UCSD-AML1 (cell line): Measurements from ENCODE around the gene CACNA1D.
"Not testable (repeated sequence)": the region's sequence is repeated elsewhere in the genome, so short reads cannot be mapped to it uniquely, and the experiment has no call there.

Experiments used
- DNase-seq: peaks from one replicate; lab custom pipeline; 2025; ENCODE audit not compliant: unreplicated experiment; lab: John Stamatoyannopoulos, UW

The CACNA1D gene

GRCh38 chr3:53646723-53647122 is 152.3 kb downstream of the CACNA1D start:
- DNase-seq: no peak

- no peak for DNase-seq
These were observed 155.4 kb downstream of the CACNA1D start for GRCh38 chr3:53649816-53650215.

DNA sequence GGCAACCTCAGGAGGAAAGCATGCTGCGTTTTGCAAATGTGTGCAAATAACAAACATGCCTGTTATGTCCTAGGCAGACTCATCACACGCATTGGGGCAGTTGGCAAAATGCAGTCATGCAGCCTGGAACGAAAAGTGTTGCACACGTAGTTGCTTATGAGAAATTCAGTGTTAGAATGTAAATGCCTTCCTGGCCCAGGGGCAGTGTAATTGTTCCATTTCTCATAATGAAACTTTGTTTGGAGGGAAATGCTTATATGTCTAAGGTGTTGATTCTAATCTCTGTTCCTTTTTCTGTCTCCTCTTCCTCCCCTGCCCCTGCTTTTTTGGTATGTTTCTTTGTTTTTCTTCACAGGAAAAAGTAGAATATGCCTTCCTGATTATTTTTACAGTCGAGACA is 156.0 kb downstream of the CACNA1D start:
- no peak for DNase-seq

- no peak for DNase-seq
These were observed 156.7 kb downstream of the CACNA1D start for GRCh38 chr3:53650928-53651661.

- DNase-seq: no peak
These were observed 157.5 kb downstream of the CACNA1D start for GRCh38 chr3:53651927-53652326.

- DNase-seq: no peak
These were observed 163.2 kb downstream of the CACNA1D start for GRCh38 chr3:53657651-53658050.

GRCh38 chr3:53658613-53659193 is 164.3 kb downstream of the CACNA1D start:
- no peak for DNase-seq

DNA sequence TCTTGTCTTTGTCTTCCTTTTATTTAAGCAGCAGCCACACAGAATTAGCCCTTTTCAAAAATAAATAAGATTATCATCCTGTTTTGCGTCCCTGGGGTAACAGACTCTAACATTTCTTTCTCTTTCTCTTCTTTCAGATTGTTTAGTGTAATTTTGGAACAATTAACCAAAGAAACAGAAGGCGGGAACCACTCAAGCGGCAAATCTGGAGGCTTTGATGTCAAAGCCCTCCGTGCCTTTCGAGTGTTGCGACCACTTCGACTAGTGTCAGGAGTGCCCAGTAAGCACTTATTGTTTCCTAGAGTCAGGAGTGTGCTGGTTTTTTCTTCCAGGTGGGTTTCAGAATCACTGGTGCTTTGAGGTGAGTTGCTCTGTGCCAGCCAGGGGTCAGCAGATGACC is 165.6 kb downstream of the CACNA1D start:
- DNase-seq: no peak

GRCh38 chr3:53661480-53661879 is 167.1 kb downstream of the CACNA1D start:
- DNase-seq: no peak

GRCh38 chr3:53664812-53665211 is 170.4 kb downstream of the CACNA1D start:
- not testable (repeated sequence) for DNase-seq

DNA sequence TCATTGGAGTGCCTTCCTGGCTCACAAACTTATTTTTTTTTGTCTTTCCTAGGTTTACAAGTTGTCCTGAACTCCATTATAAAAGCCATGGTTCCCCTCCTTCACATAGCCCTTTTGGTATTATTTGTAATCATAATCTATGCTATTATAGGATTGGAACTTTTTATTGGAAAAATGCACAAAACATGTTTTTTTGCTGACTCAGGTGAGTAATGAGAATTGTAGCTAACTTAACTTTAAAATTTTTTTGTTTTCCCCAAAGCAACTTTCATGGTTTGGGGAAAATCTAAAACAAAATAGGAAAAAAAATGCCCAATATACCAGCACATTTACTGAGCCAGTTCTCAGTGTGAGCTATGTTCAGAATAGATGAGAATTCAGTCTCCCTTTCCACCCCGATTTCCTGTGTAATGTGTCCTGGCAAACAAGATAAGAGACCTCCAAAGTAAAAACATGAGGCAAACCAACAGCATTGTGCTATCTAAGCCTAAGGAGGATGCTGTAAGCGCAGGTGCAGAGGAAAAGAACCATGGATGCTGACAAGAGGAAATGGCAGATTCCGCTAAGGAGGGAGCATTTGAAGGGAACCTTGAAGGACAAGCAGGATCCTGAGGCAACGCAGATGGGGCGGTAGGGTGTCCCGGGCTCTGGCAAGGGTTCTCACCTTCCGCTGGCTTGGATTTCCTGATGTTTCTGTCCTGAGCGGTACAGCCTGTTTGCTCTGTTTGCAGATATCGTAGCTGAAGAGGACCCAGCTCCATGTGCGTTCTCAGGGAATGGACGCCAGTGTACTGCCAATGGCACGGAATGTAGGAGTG is 171.4 kb downstream of the CACNA1D start:
- DNase-seq: no peak

GRCh38 chr3:53668872-53669271 is 174.5 kb downstream of the CACNA1D start:
- DNase-seq: no peak

- DNase-seq: no peak
These were observed 176.3 kb downstream of the CACNA1D start for GRCh38 chr3:53670721-53671120.

DNA sequence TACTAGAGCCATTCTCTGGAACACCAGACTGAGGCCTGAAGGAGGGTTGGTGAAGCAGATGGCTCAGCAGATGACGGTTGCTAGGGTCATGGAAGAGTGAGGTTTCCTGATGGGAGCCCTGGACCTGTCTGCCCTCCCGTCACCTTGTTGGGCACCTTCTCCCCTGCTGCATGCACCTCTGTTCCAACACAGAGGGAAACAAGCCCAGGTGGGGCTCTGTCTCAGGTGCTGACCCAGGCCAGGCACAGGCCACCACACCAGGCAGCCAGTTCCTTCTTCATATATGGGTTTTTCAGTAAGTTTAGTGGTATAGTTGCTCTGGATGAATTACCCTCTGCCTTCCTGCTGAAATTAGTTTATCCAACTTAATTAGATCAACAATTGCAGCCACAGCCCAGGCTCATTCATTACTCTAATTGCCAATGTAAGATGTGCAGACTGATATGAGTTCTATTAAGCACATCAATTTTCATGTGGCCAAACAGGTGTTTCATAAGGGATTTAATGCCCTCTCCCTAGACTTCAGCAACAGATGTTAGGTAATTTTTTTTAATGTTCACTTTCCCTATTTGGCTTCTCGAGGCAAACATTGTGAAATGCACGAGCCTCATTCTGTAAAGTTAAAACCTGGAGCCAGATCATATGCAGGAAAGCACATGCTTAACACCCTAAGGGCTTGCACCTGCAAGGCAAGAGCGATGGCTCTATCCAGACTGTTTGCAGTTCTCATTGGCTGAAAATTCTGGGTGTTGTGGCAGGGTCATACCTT is 177.0 kb downstream of the CACNA1D start:
- DNase-seq: no peak

GRCh38 chr3:53671961-53672299 is 177.5 kb downstream of the CACNA1D start:
- no peak for DNase-seq

- DNase-seq: no peak
These were observed 178.6 kb downstream of the CACNA1D start for GRCh38 chr3:53672981-53673380.

- no peak for DNase-seq
These were observed 179.4 kb downstream of the CACNA1D start for GRCh38 chr3:53673722-53674350.

DNA sequence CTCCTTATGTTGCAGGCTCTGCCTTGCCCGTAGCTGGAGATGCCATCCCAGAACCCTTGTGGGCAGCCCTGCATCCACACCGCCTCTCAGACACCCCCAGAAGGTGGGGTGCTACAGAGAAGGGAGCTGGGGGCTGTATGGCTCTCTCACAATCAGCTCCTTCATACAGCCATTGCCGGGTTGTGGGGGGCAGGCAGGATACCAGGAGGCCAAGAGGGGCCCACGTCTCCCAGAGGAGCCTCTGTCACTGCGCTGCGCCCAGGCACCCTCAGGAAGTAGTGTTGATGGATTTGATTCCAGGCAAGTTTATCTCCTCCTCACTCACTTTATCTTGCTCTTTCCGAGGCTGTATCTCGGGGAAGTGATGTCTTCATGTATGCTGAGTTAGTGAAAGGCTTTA is 180.2 kb downstream of the CACNA1D start:
- no peak for DNase-seq

GRCh38 chr3:53675022-53675697 is 180.7 kb downstream of the CACNA1D start:
- DNase-seq: no peak

GRCh38 chr3:53675942-53676341 is 181.5 kb downstream of the CACNA1D start:
- DNase-seq: no peak
